ENCODE data around the gene SFRP4.
"Not testable (repeated sequence)": the region's sequence is repeated elsewhere in the genome, so short reads cannot be mapped to it uniquely, and the experiment has no call there.

SFRP4 gene

GRCh38 chr7:37957221-37957970 is 40.8 kb upstream of the SFRP4 start:
- no peaks in the 10 kb centered on the region for H3K36me3 ChIP-seq (replicated peaks; ENCODE audit: low read depth, low read length)
- peaks cover 14% of the 10 kb centered on the region; the same call in 1 of the 2 replicates for H3K27me3 ChIP-seq (ENCODE audit: low read depth, low read length)
- no peak overlapping the region for H2AFZ ChIP-seq (ENCODE audit: low read depth, low read length)
- H4K20me1 ChIP-seq (ENCODE audit: insufficient read depth, low read length) = no peaks in the 10 kb centered on the region
- no peaks in the 10 kb centered on the region for H3K9me3 ChIP-seq (ENCODE audit: insufficient read depth, low read length)
- no peak overlapping the region for H3K4me2 ChIP-seq (ENCODE audit: low read length)
- TF ChIP-seq CTCF (IDR thresholded peaks at IDR 0.05; ENCODE audit: low read depth, low read length) (no peak), EZH2phosphoT487 (IDR thresholded peaks at IDR 0.05; ENCODE audit: low read depth) (no peak)
- H3K27ac ChIP-seq (ENCODE audit: low read length) = no peak overlapping the region
- no peaks in the 10 kb centered on the region for H3K79me2 ChIP-seq (ENCODE audit: low read length)
- no peak overlapping the region for H3K9ac ChIP-seq (ENCODE audit: low read length)
- no peak overlapping the region for H3K4me3 ChIP-seq (ENCODE audit: low read length)
- H3K4me1 ChIP-seq (ENCODE audit: low read length) = no peaks in the 10 kb centered on the region

GRCh38 chr7:37956791-37957190 is 40.2 kb upstream of the SFRP4 start:
- H3K27me3 ChIP-seq (ENCODE audit: low read depth, low read length) = peaks cover 14% of the 10 kb centered on the region; the same call in 1 of the 2 replicates
- no peaks in the 10 kb centered on the region for H3K4me1 ChIP-seq (ENCODE audit: low read length)
- H2AFZ ChIP-seq (ENCODE audit: low read depth, low read length) = no peak overlapping the region
- no peak overlapping the region for H3K27ac ChIP-seq (ENCODE audit: low read length)
- no peaks in the 10 kb centered on the region for H3K9me3 ChIP-seq (ENCODE audit: insufficient read depth, low read length)
- no peak for TF ChIP-seq EZH2phosphoT487 (IDR thresholded peaks at IDR 0.05; ENCODE audit: low read depth)
- TF ChIP-seq CTCF (IDR thresholded peaks at IDR 0.05; ENCODE audit: low read depth, low read length) = no peak
- H3K9ac ChIP-seq (ENCODE audit: low read length) = no peak overlapping the region
- no peak overlapping the region for H3K4me2 ChIP-seq (ENCODE audit: low read length)
- H3K79me2 ChIP-seq (ENCODE audit: low read length) = no peaks in the 10 kb centered on the region
- no peak overlapping the region for H3K4me3 ChIP-seq (ENCODE audit: low read length)
- no peaks in the 10 kb centered on the region for H3K36me3 ChIP-seq (replicated peaks; ENCODE audit: low read depth, low read length)
- H4K20me1 ChIP-seq (ENCODE audit: insufficient read depth, low read length) = no peaks in the 10 kb centered on the region

- not testable (repeated sequence) for H3K4me1 ChIP-seq (ENCODE audit: low read length); H3K4me2 ChIP-seq (ENCODE audit: low read length); H3K9me3 ChIP-seq (ENCODE audit: insufficient read depth, low read length); H3K4me3 ChIP-seq (ENCODE audit: low read length); H3K27ac ChIP-seq (ENCODE audit: low read length); H4K20me1 ChIP-seq (ENCODE audit: insufficient read depth, low read length); H3K27me3 ChIP-seq (ENCODE audit: low read depth, low read length); H2AFZ ChIP-seq (ENCODE audit: low read depth, low read length); H3K36me3 ChIP-seq (replicated peaks; ENCODE audit: low read depth, low read length); H3K9ac ChIP-seq (ENCODE audit: low read length); H3K79me2 ChIP-seq (ENCODE audit: low read length)
These were observed 37.6 kb upstream of the SFRP4 start for GRCh38 chr7:37954217-37954616.

- no peak overlapping the region for H2AFZ ChIP-seq (ENCODE audit: low read depth, low read length)
These were observed 35.6 kb upstream of the SFRP4 start for GRCh38 chr7:37952240-37952639.

More at GRCh38 chr7:37952240-37952639, 35.6 kb upstream of the SFRP4 start:
- H3K27me3 ChIP-seq (ENCODE audit: low read depth, low read length) = peaks cover 7% of the 10 kb centered on the region; the same call in 1 of the 2 replicates
- no peaks in the 10 kb centered on the region for H3K4me1 ChIP-seq (ENCODE audit: low read length)
- H3K4me2 ChIP-seq (ENCODE audit: low read length) = no peak overlapping the region
- no peaks in the 10 kb centered on the region for H3K36me3 ChIP-seq (replicated peaks; ENCODE audit: low read depth, low read length)
- H3K79me2 ChIP-seq (ENCODE audit: low read length) = no peaks in the 10 kb centered on the region
- no peaks in the 10 kb centered on the region for H3K9me3 ChIP-seq (ENCODE audit: insufficient read depth, low read length)
- H3K4me3 ChIP-seq (ENCODE audit: low read length) = no peak overlapping the region
- H4K20me1 ChIP-seq (ENCODE audit: insufficient read depth, low read length) = no peaks in the 10 kb centered on the region
- TF ChIP-seq EZH2phosphoT487 (IDR thresholded peaks at IDR 0.05; ENCODE audit: low read depth) (no peak), CTCF (IDR thresholded peaks at IDR 0.05; ENCODE audit: low read depth, low read length) (no peak)
- no peak overlapping the region for H3K9ac ChIP-seq (ENCODE audit: low read length)
- H3K27ac ChIP-seq (ENCODE audit: low read length) = no peak overlapping the region

Measured in OCI-LY3 (cell line).